Karpas-422 (cell line): Measurements from ENCODE around the gene IFTAP. TPM values are rescaled to one million over a fixed set of nuclear protein-coding genes. Genes with fewer than 3 reads are reported as not detected.

Source experiments
- DNase-seq: peaks from one replicate; pipeline ENCODE4 v3.0.0-alpha.2; 2015
- H2AFZ ChIP-seq: fragments of 200-600 bp; sonication (generic); 2 replicates; pipeline ENCODE4 v1.6.1; 2014; ENCODE audit warnings: antibody characterized with exemption, low read length, mixed read lengths
- H3K27ac ChIP-seq: fragments of 200-600 bp; sonication (generic); 2 replicates; pipeline ENCODE4 v1.5.1; 2014; ENCODE audit warnings: mild to moderate bottlenecking, low read length, moderate library complexity
- H3K27me3 ChIP-seq: fragments of 200-600 bp; sonication (generic); 2 replicates; pipeline ENCODE4 v1.6.1; 2014; ENCODE audit warnings: low read length, mixed read lengths
- H3K36me3 ChIP-seq: fragments of 200-600 bp; sonication (generic); 2 replicates; pipeline ENCODE4 v1.6.1; 2014; ENCODE audit warnings: low read length, mixed read lengths; ENCODE audit not compliant: insufficient read depth
- H3K4me1 ChIP-seq: fragments of 200-600 bp; sonication (generic); 2 replicates; pipeline ENCODE4 v1.6.1; 2014; ENCODE audit warnings: mild to moderate bottlenecking, low read length, mixed read lengths
- H3K4me2 ChIP-seq: fragments of 200-600 bp; sonication (generic); 2 replicates; pipeline ENCODE4 v1.6.1; 2014; ENCODE audit warnings: low read length, low read depth, mild to moderate bottlenecking; ENCODE audit not compliant: poor library complexity, severe bottlenecking
- H3K4me3 ChIP-seq: fragments of 200-600 bp; sonication (generic); 2 replicates; pipeline ENCODE4 v1.5.1; 2014; ENCODE audit warnings: mild to moderate bottlenecking, antibody characterized with exemption, low read length, mixed read lengths
- H3K79me2 ChIP-seq: fragments of 200-600 bp; sonication (generic); 2 replicates; pipeline ENCODE4 v1.6.1; 2014; ENCODE audit warnings: mild to moderate bottlenecking, low read length, mixed read lengths
- H3K9ac ChIP-seq: fragments of 200-600 bp; sonication (generic); 2 replicates; pipeline ENCODE4 v1.6.0; 2014; ENCODE audit warnings: low read length
- H3K9me2 ChIP-seq: fragments of 200-600 bp; sonication (generic), shearing (Covaris generic); replicated peaks from 2 replicates; pipeline ENCODE4 v1.6.0; 2014; ENCODE audit warnings: mild to moderate bottlenecking, low read length, moderate library complexity; ENCODE audit not compliant: insufficient read depth
- H3K9me3 ChIP-seq: fragments of 300-700, 200-600 bp; sonication (generic); 2 replicates; pipeline ENCODE4 v1.6.1; 2014; ENCODE audit warnings: low read length, mixed read lengths
- H4K20me1 ChIP-seq: fragments of 200-600 bp; sonication (generic); 2 replicates; pipeline ENCODE4 v1.6.1; 2014; ENCODE audit warnings: mild to moderate bottlenecking, antibody characterized with exemption, low read length, low read depth; ENCODE audit not compliant: insufficient read depth
- total RNA-seq: library from RNA; depleted of rRNA; stranded (reverse); fragments of >200 nt; shearing (Covaris generic); gene quantifications from 2 replicates; pipeline ENCODE4 v1.2.3, GENCODE V29; 2014; ENCODE audit warnings: low replicate concordance

The IFTAP gene
- total RNA-seq, 1 experiment from 2014 or later, result not detected

- Histone ChIP-seq H3K4me3 (no peak overlapping the region), H3K36me3 (no peaks in the 10 kb centered on the region), H4K20me1 (no peaks in the 10 kb centered on the region), H3K79me2 (no peaks in the 10 kb centered on the region), H3K27ac (no peak overlapping the region), H3K4me1 (no peaks in the 10 kb centered on the region), H3K9me2 (no peaks in the 10 kb centered on the region), H3K27me3 (no peaks in the 10 kb centered on the region), H3K9me3 (no peaks in the 10 kb centered on the region), H3K4me2 (no peak overlapping the region), H2AFZ (no peak overlapping the region), H3K9ac (no peak overlapping the region)
- no peak for DNase-seq
These were observed 90.8 kb downstream of the IFTAP start for GRCh38 chr11:36684840-36685801.

GRCh38 chr11:36688132-36688531, 93.8 kb downstream of the IFTAP start:
- no peak overlapping the region for H3K4me3 ChIP-seq
- no peak for DNase-seq
- no peaks in the 10 kb centered on the region for H3K79me2 ChIP-seq
- no peak overlapping the region for H3K9ac ChIP-seq
- no peaks in the 10 kb centered on the region for H3K9me2 ChIP-seq
- no peak overlapping the region for H3K27ac ChIP-seq
- H3K36me3 ChIP-seq, result no peaks in the 10 kb centered on the region
- no peaks in the 10 kb centered on the region for H4K20me1 ChIP-seq
- no peaks in the 10 kb centered on the region for H3K9me3 ChIP-seq
- H2AFZ ChIP-seq, result no peak overlapping the region
- no peaks in the 10 kb centered on the region for H3K4me1 ChIP-seq
- H3K27me3 ChIP-seq, result no peaks in the 10 kb centered on the region
- no peak overlapping the region for H3K4me2 ChIP-seq

- no peaks in the 10 kb centered on the region for H3K9me2 ChIP-seq
- no peaks in the 10 kb centered on the region for H3K9me3 ChIP-seq
- no peak overlapping the region for H3K4me3 ChIP-seq
- H3K27me3 ChIP-seq, result no peaks in the 10 kb centered on the region
- H3K4me1 ChIP-seq, result no peaks in the 10 kb centered on the region
- no peaks in the 10 kb centered on the region for H3K79me2 ChIP-seq
- DNase-seq, result no peak
- no peaks in the 10 kb centered on the region for H4K20me1 ChIP-seq
- H3K4me2 ChIP-seq, result no peak overlapping the region
- H2AFZ ChIP-seq, result no peak overlapping the region
- no peaks in the 10 kb centered on the region for H3K36me3 ChIP-seq
- H3K9ac ChIP-seq, result no peak overlapping the region
- no peak overlapping the region for H3K27ac ChIP-seq
These were observed 94.4 kb downstream of the IFTAP start for GRCh38 chr11:36688571-36689291.

- Histone ChIP-seq H3K36me3 (no peaks in the 10 kb centered on the region), H3K9ac (no peak overlapping the region), H3K9me3 (no peaks in the 10 kb centered on the region), H3K4me1 (no peaks in the 10 kb centered on the region), H3K79me2 (no peaks in the 10 kb centered on the region), H3K27me3 (no peaks in the 10 kb centered on the region), H3K9me2 (no peaks in the 10 kb centered on the region), H4K20me1 (no peaks in the 10 kb centered on the region), H3K4me2 (no peak overlapping the region), H3K4me3 (no peak overlapping the region), H3K27ac (no peak overlapping the region), H2AFZ (no peak overlapping the region)
- DNase-seq, result no peak
These were observed 95.1 kb downstream of the IFTAP start for GRCh38 chr11:36689442-36689841.

GRCh38 chr11:36692704-36693103, 98.4 kb downstream of the IFTAP start:
- H2AFZ ChIP-seq, result no peak overlapping the region
- H3K4me2 ChIP-seq, result no peak overlapping the region
- H3K9me3 ChIP-seq, result no peaks in the 10 kb centered on the region
- no peaks in the 10 kb centered on the region for H3K36me3 ChIP-seq
- no peaks in the 10 kb centered on the region for H4K20me1 ChIP-seq
- no peak for DNase-seq
- H3K9ac ChIP-seq, result no peak overlapping the region
- no peaks in the 10 kb centered on the region for H3K9me2 ChIP-seq
- H3K4me3 ChIP-seq, result no peak overlapping the region
- no peaks in the 10 kb centered on the region for H3K79me2 ChIP-seq
- no peak overlapping the region for H3K27ac ChIP-seq
- H3K4me1 ChIP-seq, result no peaks in the 10 kb centered on the region
- no peaks in the 10 kb centered on the region for H3K27me3 ChIP-seq

- no peak overlapping the region for H3K9ac ChIP-seq
- no peaks in the 10 kb centered on the region for H4K20me1 ChIP-seq
- H3K4me1 ChIP-seq, result no peaks in the 10 kb centered on the region
- H2AFZ ChIP-seq, result no peak overlapping the region
- no peak overlapping the region for H3K4me2 ChIP-seq
- DNase-seq, result no peak
- no peak overlapping the region for H3K4me3 ChIP-seq
- H3K27me3 ChIP-seq, result no peaks in the 10 kb centered on the region
- no peaks in the 10 kb centered on the region for H3K9me3 ChIP-seq
- H3K9me2 ChIP-seq, result no peaks in the 10 kb centered on the region
- H3K79me2 ChIP-seq, result no peaks in the 10 kb centered on the region
- H3K27ac ChIP-seq, result no peak overlapping the region
- H3K36me3 ChIP-seq, result no peaks in the 10 kb centered on the region
These were observed 99.0 kb downstream of the IFTAP start for GRCh38 chr11:36693139-36693843.

- H3K4me3 ChIP-seq, result no peak overlapping the region
- H3K4me1 ChIP-seq, result no peaks in the 10 kb centered on the region
- H4K20me1 ChIP-seq, result no peaks in the 10 kb centered on the region
- H3K36me3 ChIP-seq, result no peaks in the 10 kb centered on the region
- no peak overlapping the region for H3K27ac ChIP-seq
- no peak overlapping the region for H3K9ac ChIP-seq
- H2AFZ ChIP-seq, result no peak overlapping the region
- H3K27me3 ChIP-seq, result no peaks in the 10 kb centered on the region
- H3K4me2 ChIP-seq, result no peak overlapping the region
- H3K9me2 ChIP-seq, result no peaks in the 10 kb centered on the region
- H3K9me3 ChIP-seq, result no peaks in the 10 kb centered on the region
- no peaks in the 10 kb centered on the region for H3K79me2 ChIP-seq
- DNase-seq, result no peak
These were observed 100.8 kb downstream of the IFTAP start for GRCh38 chr11:36695111-36695510.

- H3K27ac ChIP-seq, result no peak overlapping the region
- no peak for DNase-seq
- H3K36me3 ChIP-seq, result no peaks in the 10 kb centered on the region
These were observed 101.3 kb downstream of the IFTAP start for GRCh38 chr11:36695571-36695970.

More at GRCh38 chr11:36695571-36695970, 101.3 kb downstream of the IFTAP start:
- H3K27me3 ChIP-seq, result no peaks in the 10 kb centered on the region
- H3K79me2 ChIP-seq, result no peaks in the 10 kb centered on the region
- no peak overlapping the region for H3K9ac ChIP-seq
- H3K9me3 ChIP-seq, result no peaks in the 10 kb centered on the region
- no peak overlapping the region for H3K4me3 ChIP-seq
- no peaks in the 10 kb centered on the region for H3K4me1 ChIP-seq
- no peak overlapping the region for H2AFZ ChIP-seq
- H3K9me2 ChIP-seq, result no peaks in the 10 kb centered on the region
- no peaks in the 10 kb centered on the region for H4K20me1 ChIP-seq
- H3K4me2 ChIP-seq, result no peak overlapping the region
